Stomach (tissue), 9 donors: ENCODE measurements around the gene GAN. TPM values are rescaled to one million over a fixed set of nuclear protein-coding genes. Genes with fewer than 3 reads are reported as not detected.

Experiments used
- DNase-seq, 2 donors: peaks; one replicate each; pipeline versions ENCODE4 v3.0.0 to v3.0.0-alpha.2; 2013 to 2019
- H3K27ac ChIP-seq, 5 donors: fragments of 200-600 bp in 4 of 5; sonication (generic) in 4 of 5; one replicate each; pipeline ENCODE4 v1.5.1; 2013 to 2019; ENCODE audit warnings: mild to moderate bottlenecking in 1 of 5, moderate library complexity in 1 of 5
- H3K27me3 ChIP-seq, 3 donors: fragments of 200-600 bp; sonication (generic); one replicate each; pipeline ENCODE4 v1.5.1; 2017 to 2019; ENCODE audit warnings: mixed run types in 1 of 3
- H3K36me3 ChIP-seq, 4 donors: fragments of 200-600 bp; sonication (generic); 1 replicate in 3 of 4; 2 replicates in 1 of 4; pipeline ENCODE4 v1.5.1; 2016 to 2019
- H3K4me1 ChIP-seq, 4 donors: fragments of 200-600 bp; sonication (generic); one replicate each; pipeline ENCODE4 v1.5.1; 2016 to 2019
- H3K4me3 ChIP-seq, 4 donors: fragments of 200-600 bp; sonication (generic) in 3 of 4; one replicate each; pipeline ENCODE4 v1.5.1; 2016 to 2019; ENCODE audit warnings: mild to moderate bottlenecking in 1 of 4
- H3K9me3 ChIP-seq, 4 donors: fragments of 200-600 bp; sonication (generic); one replicate each; pipeline ENCODE4 v1.5.1; 2016 to 2019
- EP300 ChIP-seq: sonication (generic); formaldehyde crosslinking; IDR thresholded peaks from one replicate; pipeline ENCODE4 v1.6.1; 2017; ENCODE audit warnings: antibody characterized with exemption
- POLR2A ChIP-seq, 4 donors: fragments of 450-650 bp; IDR thresholded peaks; one replicate each; pipeline ENCODE4 v1.6.1; 2016; ENCODE audit warnings: antibody characterized with exemption in 4 of 4, control low read depth in 2 of 4, mild to moderate bottlenecking in 1 of 4, moderate library complexity in 1 of 4
- POLR2AphosphoS5 ChIP-seq, 3 donors: sonication (generic); formaldehyde crosslinking; IDR thresholded peaks; one replicate each; pipeline ENCODE4 v1.6.1; 2016; ENCODE audit warnings: antibody characterized with exemption in 3 of 3
- WGBS, 5 donors: extraction: QIAGEN DNeasy Blood & Tissue Kit in 3 of 5; methylation state at CpG; one replicate each; pipeline versions ENCODE4 v1.1.5 to v1.1.7; 2013 to 2018; 5-methylcytosine and 5-hydroxymethylcytosine counted together
- intact Hi-C: fragments of 100-400 bp; cut with DNase I; formaldehyde crosslinking; loops from one replicate; pipeline ENCODE4 v1.15.1; 2023; ENCODE audit warnings: low total_unique reads
- polyA plus RNA-seq, 3 donors: library from polyadenylated mRNA; stranded (reverse); fragments of 200-250 nt; gene quantifications; one replicate each; pipeline ENCODE4 v1.2.3, GENCODE V29; 2013
- total RNA-seq, 5 donors: library from RNA; depleted of rRNA; stranded (reverse); fragments of >200 nt; gene quantifications; one replicate each; pipeline versions ENCODE4 v1.1.0 to v1.2.3, GENCODE V29; 2014 to 2016
- TF ChIP-seq, protein P1 (sequence below), 7 experiments: fragments of 450-650 bp in 4 of 7; fragments of 200-600 bp in 3 of 7; sonication (generic) in 3 of 7; IDR thresholded peaks; one replicate each; pipeline ENCODE4 v1.5.1; 2016 to 2019; ENCODE audit warnings: antibody characterized with exemption in 7 of 7, control low read depth in 2 of 7, mild to moderate bottlenecking in 1 of 7
- donor health status: healthy with polysubstance abuse.
- donor health status: Bipolar disorder and iron deficiency.
- donor health status: healthy.

Gene GAN
- total and polyA plus RNA-seq, 8 donors: 0.56 to 38.5 (median 7.6) TPM

DNA sequence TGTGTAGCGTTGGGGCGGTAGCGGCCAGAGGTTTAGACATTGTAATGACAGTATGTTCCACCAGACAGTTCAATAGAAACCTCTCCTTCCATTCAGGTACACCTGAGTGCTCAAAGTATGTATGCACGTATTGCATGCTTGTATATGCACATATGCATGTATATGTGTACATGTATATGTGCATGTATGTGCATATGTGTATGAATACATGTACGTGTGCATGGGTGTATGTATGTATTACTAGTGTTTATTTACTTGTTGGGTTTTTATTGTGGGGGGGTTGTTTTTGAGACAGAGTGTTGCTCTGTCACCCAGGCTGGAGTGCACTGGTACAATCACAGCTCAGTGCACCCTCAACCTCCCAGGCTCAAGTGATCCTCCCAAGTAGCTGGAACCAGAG lies 46.3 kb upstream of the GAN start:
- DNase-seq: no peak
- Histone ChIP-seq H3K4me3 (no peak overlapping the region), H3K27me3 (no peaks in the 10 kb centered on the region), H3K27ac (no peak overlapping the region), H3K36me3 (no peaks in the 10 kb centered on the region), H3K9me3 (no peaks in the 10 kb centered on the region), H3K4me1 (peaks cover 19 to 38% (median 29%) of the 10 kb centered on the region in 4 donors)
- intact Hi-C loops: no loop called here
- 92 to 97% (median 96%) methylated on average over 5 of the region's 5 CpGs for WGBS, 5 donors
- TF ChIP-seq POLR2A (IDR thresholded peaks at IDR 0.05) (no peak), POLR2AphosphoS5 (IDR thresholded peaks at IDR 0.05) (no peak), EP300 (no peak)
- TF ChIP-seq, protein P1, sequence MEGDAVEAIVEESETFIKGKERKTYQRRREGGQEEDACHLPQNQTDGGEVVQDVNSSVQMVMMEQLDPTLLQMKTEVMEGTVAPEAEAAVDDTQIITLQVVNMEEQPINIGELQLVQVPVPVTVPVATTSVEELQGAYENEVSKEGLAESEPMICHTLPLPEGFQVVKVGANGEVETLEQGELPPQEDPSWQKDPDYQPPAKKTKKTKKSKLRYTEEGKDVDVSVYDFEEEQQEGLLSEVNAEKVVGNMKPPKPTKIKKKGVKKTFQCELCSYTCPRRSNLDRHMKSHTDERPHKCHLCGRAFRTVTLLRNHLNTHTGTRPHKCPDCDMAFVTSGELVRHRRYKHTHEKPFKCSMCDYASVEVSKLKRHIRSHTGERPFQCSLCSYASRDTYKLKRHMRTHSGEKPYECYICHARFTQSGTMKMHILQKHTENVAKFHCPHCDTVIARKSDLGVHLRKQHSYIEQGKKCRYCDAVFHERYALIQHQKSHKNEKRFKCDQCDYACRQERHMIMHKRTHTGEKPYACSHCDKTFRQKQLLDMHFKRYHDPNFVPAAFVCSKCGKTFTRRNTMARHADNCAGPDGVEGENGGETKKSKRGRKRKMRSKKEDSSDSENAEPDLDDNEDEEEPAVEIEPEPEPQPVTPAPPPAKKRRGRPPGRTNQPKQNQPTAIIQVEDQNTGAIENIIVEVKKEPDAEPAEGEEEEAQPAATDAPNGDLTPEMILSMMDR (IDR thresholded peaks at IDR 0.05): no peak

DNA sequence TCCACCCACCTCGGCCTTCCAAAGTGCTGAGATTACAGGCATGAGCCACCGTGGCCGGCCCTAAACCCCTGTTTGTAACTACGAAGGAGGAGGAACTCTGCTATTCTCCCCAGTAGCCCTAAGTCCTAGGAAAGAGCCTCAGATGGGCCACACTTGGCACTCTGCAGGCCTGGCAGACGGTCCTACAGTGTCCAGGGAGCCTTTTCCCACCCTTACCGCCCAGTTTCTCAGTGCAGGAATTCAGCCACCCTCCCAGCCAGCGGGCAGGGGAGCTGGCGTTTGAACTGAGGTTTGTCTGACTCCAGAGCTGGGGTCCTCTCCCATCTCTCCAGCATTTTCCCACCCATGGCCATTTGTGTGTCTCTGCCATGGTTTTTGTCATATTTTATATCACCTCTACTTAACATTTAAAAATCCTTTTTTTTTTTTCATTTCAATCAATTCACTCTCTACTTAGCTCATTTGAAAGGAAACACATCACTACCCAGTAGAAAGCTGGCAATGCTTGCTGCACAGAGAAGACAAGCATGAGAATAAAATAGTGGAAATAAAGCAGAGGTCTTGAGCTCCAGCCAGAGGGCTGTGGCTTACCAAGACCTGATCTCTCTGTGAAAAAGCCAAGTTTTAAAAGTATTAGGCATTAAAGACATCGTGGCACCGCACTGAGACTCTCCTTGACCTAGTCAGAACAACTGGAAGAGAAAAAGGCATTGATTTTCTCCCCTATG lies 41.4 kb upstream of the GAN start:
- Histone ChIP-seq H3K4me1 (peaks cover 22 to 33% (median 26%) of the 10 kb centered on the region in 4 donors), H3K27me3 (no peaks in the 10 kb centered on the region), H3K4me3 (no peak overlapping the region), H3K27ac (peak overlapping the region; percentile 60 to 85 (median 83)), H3K9me3 (no peaks in the 10 kb centered on the region), H3K36me3 (no peaks in the 10 kb centered on the region)
- TF ChIP-seq EP300: no peak
- DNase-seq: no peak
- WGBS, 5 donors: 36 to 67% (median 55%) methylated on average over 10 of the region's 10 CpGs
- intact Hi-C loops: no loop called here

- Histone ChIP-seq H3K36me3 (no peaks in the 10 kb centered on the region), H3K4me1 (peaks cover 22 to 33% (median 26%) of the 10 kb centered on the region in 4 donors), H3K27me3 (no peaks in the 10 kb centered on the region), H3K27ac (peak overlapping the region; percentile 60 to 88 (median 85)), H3K9me3 (no peaks in the 10 kb centered on the region), H3K4me3 (no peak overlapping the region)
- 62 to 79% (median 73%) methylated on average over 9 of the region's 9 CpGs for WGBS, 5 donors
- intact Hi-C loops: no loop called here
- TF ChIP-seq, protein P1 (IDR thresholded peaks at IDR 0.05): no peak
- no peak for TF ChIP-seq POLR2A (IDR thresholded peaks at IDR 0.05)
- no peak for TF ChIP-seq EP300
- TF ChIP-seq POLR2AphosphoS5 (IDR thresholded peaks at IDR 0.05): no peak
- peak in 1 of 2 donors; percentile 33 for DNase-seq
Observed at GRCh38 chr16:81275064-81275532, 39.7 kb upstream of the GAN start.

GRCh38 chr16:81275795-81276194 lies 39.0 kb upstream of the GAN start:
- WGBS, 5 donors: 34 to 85% (median 45%) methylated on average over 8 to 9 of the region's 9 CpGs
- Histone ChIP-seq H3K27me3 (no peaks in the 10 kb centered on the region), H3K36me3 (no peaks in the 10 kb centered on the region), H3K4me3 (no peak overlapping the region), H3K4me1 (peaks cover 22 to 33% (median 26%) of the 10 kb centered on the region in 4 donors), H3K9me3 (no peaks in the 10 kb centered on the region), H3K27ac (peak overlapping the region; percentile 60 to 88 (median 85))
- DNase-seq: peak; percentile 68 to 80
- TF ChIP-seq EP300: no peak
- TF ChIP-seq POLR2AphosphoS5 (IDR thresholded peaks at IDR 0.05): peak in 2 of 3 donors; percentile 56 to 59
- intact Hi-C loops: no loop called here

DNA sequence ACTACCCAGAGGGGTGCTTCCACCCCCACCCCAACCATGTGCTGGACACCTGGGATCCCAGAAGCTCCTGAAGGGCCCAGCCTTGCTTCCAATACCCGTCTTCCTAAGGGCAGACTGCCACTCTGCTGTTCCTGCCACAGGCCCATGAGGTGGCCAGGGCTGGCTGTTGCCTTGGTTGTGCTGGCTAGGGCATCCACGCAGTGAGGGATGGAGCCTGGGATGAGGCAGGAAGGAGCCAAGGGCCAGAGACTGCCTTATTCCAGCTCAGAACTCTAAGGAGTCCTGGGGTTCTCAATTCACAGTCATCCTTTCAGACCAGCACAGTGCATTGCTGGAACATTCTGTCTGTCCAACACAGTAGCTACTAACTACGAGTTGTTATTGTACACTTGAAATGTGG lies 38.4 kb upstream of the GAN start:
- Histone ChIP-seq H3K4me3 (no peak overlapping the region), H3K27ac (peak overlapping the region; percentile 73 to 88 (median 85)), H3K9me3 (no peaks in the 10 kb centered on the region), H3K36me3 (no peaks in the 10 kb centered on the region), H3K27me3 (no peaks in the 10 kb centered on the region), H3K4me1 (peaks cover 22 to 33% (median 26%) of the 10 kb centered on the region in 4 donors)
- DNase-seq: no peak
- intact Hi-C loops: no loop called here
- WGBS, 5 donors: 85 to 97% (median 94%) methylated on average over 2 to 3 of the region's 3 CpGs
- TF ChIP-seq EP300: no peak
- TF ChIP-seq, protein P1 (IDR thresholded peaks at IDR 0.05): no peak
- no peak for TF ChIP-seq POLR2A (IDR thresholded peaks at IDR 0.05)
- no peak for TF ChIP-seq POLR2AphosphoS5 (IDR thresholded peaks at IDR 0.05)
